Endodermal cell (in vitro differentiated cells): ENCODE measurements around the gene EVA1C. TPM values are rescaled to one million over a fixed set of nuclear protein-coding genes. Genes with fewer than 3 reads are reported as not detected.
"Not testable (repeated sequence)": the region's sequence is repeated elsewhere in the genome, so short reads cannot be mapped to it uniquely, and the experiment has no call there.

ENCODE experiments used
- DNase-seq: peaks from one replicate; pipeline ENCODE4 v3.0.0-alpha.2; 2017
- H3K27ac ChIP-seq: 2 replicates; pipeline ENCODE4 v1.5.1; 2013; ENCODE audit warnings: mild to moderate bottlenecking, low read depth, low read length, moderate library complexity
- H3K27me3 ChIP-seq: 2 replicates; pipeline ENCODE4 v1.6.1; 2013; ENCODE audit warnings: mild to moderate bottlenecking, low read length, moderate library complexity; ENCODE audit not compliant: insufficient read depth, control insufficient read depth, poor library complexity, severe bottlenecking
- H3K36me3 ChIP-seq: 2 replicates; pipeline ENCODE4 v1.7.0; 2013; ENCODE audit warnings: mild to moderate bottlenecking, low read length, moderate library complexity; ENCODE audit not compliant: control insufficient read depth, insufficient read depth
- H3K4me1 ChIP-seq: one replicate; pipeline ENCODE4 v1.7.0; 2013; ENCODE audit warnings: low read length; ENCODE audit not compliant: control insufficient read depth, insufficient read depth
- H3K4me3 ChIP-seq: 2 replicates; pipeline ENCODE4 v1.5.1; 2013; ENCODE audit warnings: mild to moderate bottlenecking, low read length, moderate library complexity
- H3K9ac ChIP-seq: 2 replicates; pipeline ENCODE4 v1.6.1; 2013; ENCODE audit warnings: mild to moderate bottlenecking, low read length, moderate library complexity; ENCODE audit not compliant: poor library complexity, severe bottlenecking; ENCODE audit errors: extremely low read depth
- H3K9me3 ChIP-seq: 2 replicates; pipeline ENCODE4 v1.6.1; 2013; ENCODE audit warnings: mild to moderate bottlenecking, low read length, moderate library complexity; ENCODE audit not compliant: control insufficient read depth
- H3K27ac Mint-ChIP-seq: 2 replicates; pipeline ENCODE4 v1.8.0; 2020; ENCODE audit warnings: mixed read lengths
- H3K27me3 Mint-ChIP-seq: 2 replicates; pipeline ENCODE4 v1.8.0; 2021; ENCODE audit warnings: mild to moderate bottlenecking, mixed read lengths; ENCODE audit not compliant: insufficient read depth
- H3K36me3 Mint-ChIP-seq: 2 replicates; pipeline ENCODE4 v1.8.0; 2020; ENCODE audit warnings: low read depth, mixed read lengths
- H3K4me1 Mint-ChIP-seq: 2 replicates; pipeline ENCODE4 v1.8.0; 2020; ENCODE audit warnings: mixed read lengths
- H3K4me3 Mint-ChIP-seq: 2 replicates; pipeline ENCODE4 v1.8.0; 2020; ENCODE audit warnings: mild to moderate bottlenecking, moderate library complexity, mixed read lengths
- H3K9me3 Mint-ChIP-seq: 2 replicates; pipeline ENCODE4 v1.8.0; 2020; ENCODE audit warnings: mild to moderate bottlenecking, mixed read lengths
- WGBS, 2 experiments: methylation state at CpG; one replicate each; pipeline versions ENCODE4 v1.1.5 to v1.1.7; 2013; ENCODE audit warnings: missing lambda C conversion rate in 2 of 2, mixed read lengths in 1 of 2; ENCODE audit not compliant: insufficient coverage in 1 of 2, insufficient read length in 1 of 2; 5-methylcytosine and 5-hydroxymethylcytosine counted together
- total RNA-seq, 2 donors: library from RNA; stranded (reverse); fragmentation: NEBNext Ultra II Directional in 1 of 2; extraction: Animal tissue kit (Norgen Biotek cat#: 25700) in 1 of 2; gene quantifications; 2 replicates in 1 of 2; 3 replicates in 1 of 2; pipeline ENCODE4 v1.2.1, GENCODE V29; 2021
- TF ChIP-seq, protein P1 (sequence below): fragments of 200-600 bp; sonication (generic); conservative IDR thresholded peaks from 2 replicates; pipeline ENCODE4 v1.5.0; 2021; ENCODE audit warnings: antibody characterized with exemption, mild to moderate bottlenecking

The EVA1C gene
- total RNA-seq, 2 donors from 2014 or later, result 0.68 TPM; not detected in 1

DNA sequence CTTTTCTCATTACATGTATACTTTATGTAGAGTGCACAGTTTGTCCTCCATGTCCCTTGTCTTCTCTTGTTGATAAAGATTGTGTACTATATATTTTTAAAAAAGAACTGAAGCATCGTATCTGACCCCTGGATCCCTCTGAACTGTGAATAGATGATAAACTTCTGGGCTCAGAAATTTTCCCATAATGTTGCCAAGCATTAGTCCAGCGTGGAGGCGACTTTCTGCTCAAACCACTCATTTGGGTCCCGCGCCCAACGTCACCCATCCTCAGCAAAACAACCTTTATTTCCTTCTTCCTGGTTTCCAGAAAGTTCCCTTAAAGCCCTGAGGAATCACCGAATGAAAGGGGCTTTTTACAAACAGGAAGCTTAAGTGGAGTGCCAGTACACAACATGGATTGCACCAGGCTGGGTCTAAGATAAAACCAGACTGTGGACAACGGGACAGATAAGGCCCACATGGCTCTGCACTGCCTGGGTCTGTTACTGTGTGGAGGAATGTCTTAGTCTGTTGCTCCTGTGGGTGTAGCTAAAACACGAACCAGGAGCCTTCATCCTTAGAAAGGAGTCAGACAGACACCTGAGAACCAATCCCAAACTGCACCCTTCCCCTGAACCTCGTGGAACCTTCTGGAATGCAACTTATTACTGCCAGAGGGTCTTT, 15.6 kb downstream of the EVA1C start:
- H3K27me3 ChIP-seq, result no peaks in the 10 kb centered on the region
- peaks cover 3% of the 10 kb centered on the region for H3K4me1 Mint-ChIP-seq
- no peaks in the 10 kb centered on the region for H3K9me3 ChIP-seq
- peaks cover 11% of the 10 kb centered on the region for H3K9me3 Mint-ChIP-seq
- no peak overlapping the region for H3K4me3 Mint-ChIP-seq
- no peak overlapping the region for H3K4me3 ChIP-seq
- DNase-seq, result no peak
- WGBS, 2 experiments, result 81 to 84% methylated on average over 5 to 10 of the region's 10 CpGs
- peaks cover 2% of the 10 kb centered on the region for H3K36me3 Mint-ChIP-seq
- TF ChIP-seq, protein P1, sequence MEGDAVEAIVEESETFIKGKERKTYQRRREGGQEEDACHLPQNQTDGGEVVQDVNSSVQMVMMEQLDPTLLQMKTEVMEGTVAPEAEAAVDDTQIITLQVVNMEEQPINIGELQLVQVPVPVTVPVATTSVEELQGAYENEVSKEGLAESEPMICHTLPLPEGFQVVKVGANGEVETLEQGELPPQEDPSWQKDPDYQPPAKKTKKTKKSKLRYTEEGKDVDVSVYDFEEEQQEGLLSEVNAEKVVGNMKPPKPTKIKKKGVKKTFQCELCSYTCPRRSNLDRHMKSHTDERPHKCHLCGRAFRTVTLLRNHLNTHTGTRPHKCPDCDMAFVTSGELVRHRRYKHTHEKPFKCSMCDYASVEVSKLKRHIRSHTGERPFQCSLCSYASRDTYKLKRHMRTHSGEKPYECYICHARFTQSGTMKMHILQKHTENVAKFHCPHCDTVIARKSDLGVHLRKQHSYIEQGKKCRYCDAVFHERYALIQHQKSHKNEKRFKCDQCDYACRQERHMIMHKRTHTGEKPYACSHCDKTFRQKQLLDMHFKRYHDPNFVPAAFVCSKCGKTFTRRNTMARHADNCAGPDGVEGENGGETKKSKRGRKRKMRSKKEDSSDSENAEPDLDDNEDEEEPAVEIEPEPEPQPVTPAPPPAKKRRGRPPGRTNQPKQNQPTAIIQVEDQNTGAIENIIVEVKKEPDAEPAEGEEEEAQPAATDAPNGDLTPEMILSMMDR, result no peak
- no peak overlapping the region for H3K27ac ChIP-seq
- H3K4me1 ChIP-seq, result no peaks in the 10 kb centered on the region
- H3K27ac Mint-ChIP-seq, result no peak overlapping the region
- no peaks in the 10 kb centered on the region for H3K36me3 ChIP-seq
- no peak overlapping the region for H3K9ac ChIP-seq
- H3K27me3 Mint-ChIP-seq, result peaks cover 14% of the 10 kb centered on the region

- not testable (repeated sequence) for H3K9me3 ChIP-seq
Measured at GRCh38 chr21:32432982-32433660, 20.6 kb downstream of the EVA1C start.

GRCh38 chr21:32437729-32438128, 25.2 kb downstream of the EVA1C start:
- H3K4me1 ChIP-seq, result peaks cover 2% of the 10 kb centered on the region
- no peaks in the 10 kb centered on the region for H3K9me3 ChIP-seq
- H3K9ac ChIP-seq, result no peak overlapping the region
- Mint-ChIP-seq H3K36me3 (no peaks in the 10 kb centered on the region), H3K27ac (no peak overlapping the region), H3K27me3 (peaks cover 25% of the 10 kb centered on the region), H3K4me1 (peaks cover 8% of the 10 kb centered on the region), H3K4me3 (no peak overlapping the region), H3K9me3 (no peaks in the 10 kb centered on the region)
- no peak overlapping the region for H3K27ac ChIP-seq
- no peaks in the 10 kb centered on the region for H3K27me3 ChIP-seq
- WGBS, 2 experiments, result 91 to 93% methylated on average over 10 to 12 of the region's 12 CpGs
- H3K4me3 ChIP-seq, result no peak overlapping the region
- H3K36me3 ChIP-seq, result no peaks in the 10 kb centered on the region
- TF ChIP-seq, protein P1, result no peak
- DNase-seq, result no peak

More at GRCh38 chr21:32432982-32433660, 20.6 kb downstream of the EVA1C start:
- peak overlapping the region; percentile 76 for H3K27ac Mint-ChIP-seq
- H3K27me3 Mint-ChIP-seq, result peaks cover 12% of the 10 kb centered on the region
- 45 to 74% methylated on average over 12 to 15 of the region's 15 CpGs for WGBS, 2 experiments
- not testable (repeated sequence) for H3K4me1 ChIP-seq, H3K36me3 Mint-ChIP-seq, H3K4me1 Mint-ChIP-seq, H3K27me3 ChIP-seq, H3K4me3 Mint-ChIP-seq, H3K4me3 ChIP-seq, H3K36me3 ChIP-seq, H3K27ac ChIP-seq, H3K9me3 Mint-ChIP-seq
- peak; percentile 83 for DNase-seq
- H3K9ac ChIP-seq, result peak overlapping the region; percentile 44
